MM.1S (cell line): ENCODE results near the gene ADAMTSL1.

Experiments
- DNase-seq: peaks from one replicate; pipeline ENCODE4 v3.0.0-alpha.2; 2015
- H2AFZ ChIP-seq: fragments of 300-600 bp; sonication (generic); 2 replicates; pipeline ENCODE4 v1.6.0; 2016; ENCODE audit warnings: antibody characterized with exemption, low read length
- H3F3A ChIP-seq: fragments of 300-600 bp; sonication (generic); 2 replicates; pipeline ENCODE4 v1.6.1; 2016; ENCODE audit warnings: mild to moderate bottlenecking, antibody characterized with exemption, low read length, moderate library complexity, mixed read lengths; ENCODE audit not compliant: insufficient read depth
- H3K27ac ChIP-seq: fragments of 300-600 bp; sonication (generic); 2 replicates; pipeline ENCODE4 v1.5.1; 2016; ENCODE audit warnings: mild to moderate bottlenecking, low read length
- H3K27me3 ChIP-seq: fragments of 300-600 bp; sonication (generic); replicated peaks from 2 replicates; pipeline ENCODE4 v1.6.0; 2016; ENCODE audit warnings: low read length; ENCODE audit not compliant: insufficient read depth
- H3K36me3 ChIP-seq: fragments of 300-600 bp; sonication (generic); replicated peaks from 2 replicates; pipeline ENCODE4 v1.6.1; 2016; ENCODE audit warnings: mild to moderate bottlenecking, low read length, mixed read lengths; ENCODE audit not compliant: insufficient read depth
- H3K4me1 ChIP-seq: fragments of 300-600 bp; sonication (generic); 2 replicates; pipeline ENCODE4 v1.6.1; 2016; ENCODE audit warnings: low read length, mixed read lengths
- H3K4me2 ChIP-seq: fragments of 300-600 bp; sonication (generic); 2 replicates; pipeline ENCODE4 v1.6.0; 2016; ENCODE audit warnings: low read depth, low read length
- H3K4me3 ChIP-seq: fragments of 300-600 bp; sonication (generic); 2 replicates; pipeline ENCODE4 v1.5.1; 2016; ENCODE audit warnings: low read length, mixed read lengths
- H3K79me2 ChIP-seq: fragments of 300-600 bp; sonication (generic); 2 replicates; pipeline ENCODE4 v1.6.1; 2016; ENCODE audit warnings: mixed run types, low read length, mixed read lengths
- H3K9ac ChIP-seq: fragments of 300-600 bp; sonication (generic); 2 replicates; pipeline ENCODE4 v1.6.1; 2016; ENCODE audit warnings: low read length, mixed read lengths
- H3K9me2 ChIP-seq: fragments of 300-600 bp; sonication (generic); replicated peaks from 2 replicates; pipeline ENCODE4 v1.6.1; 2016; ENCODE audit warnings: mild to moderate bottlenecking, low read length, mixed read lengths; ENCODE audit not compliant: insufficient read depth
- H3K9me3 ChIP-seq: fragments of 300-600 bp; sonication (generic); replicated peaks from 2 replicates; pipeline ENCODE4 v1.6.1; 2016; ENCODE audit warnings: mild to moderate bottlenecking, low read length, mixed read lengths; ENCODE audit not compliant: insufficient read depth
- H4K20me1 ChIP-seq: fragments of 300-600 bp; sonication (generic); 2 replicates; pipeline ENCODE4 v1.6.1; 2016; ENCODE audit warnings: mild to moderate bottlenecking, low read length, moderate library complexity, mixed read lengths; ENCODE audit not compliant: insufficient read depth
- CTCF ChIP-seq: fragments of 300-600 bp; sonication (generic); IDR thresholded peaks from 2 replicates; pipeline ENCODE4 v1.5.1; 2016; ENCODE audit warnings: antibody characterized with exemption, low read length, mixed read lengths
- EZH2 ChIP-seq: fragments of 300-600 bp; sonication (generic); optimal IDR thresholded peaks from 2 replicates; pipeline ENCODE3; 2017; ENCODE audit warnings: low read depth, mild to moderate bottlenecking, antibody characterized with exemption, low read length, mixed read lengths
- EZH2phosphoT487 ChIP-seq: fragments of 300-600 bp; sonication (generic); IDR thresholded peaks from 2 replicates; pipeline ENCODE4 v1.6.1; 2018; ENCODE audit warnings: antibody characterized with exemption, low read length

ADAMTSL1 gene

GRCh38 chr9:18805386-18805785, 331.4 kb downstream of the ADAMTSL1 start:
- Histone ChIP-seq H3K79me2 (no peaks in the 10 kb centered on the region), H4K20me1 (no peaks in the 10 kb centered on the region), H3K27me3 (no peaks in the 10 kb centered on the region), H3K36me3 (no peaks in the 10 kb centered on the region), H3K4me3 (no peak overlapping the region), H3K4me2 (no peak overlapping the region), H3K27ac (no peak overlapping the region), H3K9me3 (no peaks in the 10 kb centered on the region), H3F3A (no peaks in the 10 kb centered on the region), H3K9me2 (no peaks in the 10 kb centered on the region), H3K4me1 (no peaks in the 10 kb centered on the region), H2AFZ (no peak overlapping the region), H3K9ac (no peak overlapping the region)
- DNase-seq = no peak
- TF ChIP-seq EZH2phosphoT487 (no peak), EZH2 (no peak), CTCF (no peak)

GRCh38 chr9:18806232-18807080, 332.5 kb downstream of the ADAMTSL1 start:
- H3K27ac ChIP-seq = no peak overlapping the region
- H3K27me3 ChIP-seq = no peaks in the 10 kb centered on the region
- H3K9me3 ChIP-seq = no peaks in the 10 kb centered on the region
- no peaks in the 10 kb centered on the region for H3K4me1 ChIP-seq
- no peaks in the 10 kb centered on the region for H3K79me2 ChIP-seq
- no peak overlapping the region for H3K4me3 ChIP-seq
- DNase-seq = no peak
- no peaks in the 10 kb centered on the region for H3K36me3 ChIP-seq
- no peaks in the 10 kb centered on the region for H4K20me1 ChIP-seq
- TF ChIP-seq EZH2phosphoT487 = no peak
- TF ChIP-seq CTCF = no peak
- TF ChIP-seq EZH2 = no peak
- no peaks in the 10 kb centered on the region for H3F3A ChIP-seq
- no peak overlapping the region for H3K4me2 ChIP-seq
- no peaks in the 10 kb centered on the region for H3K9me2 ChIP-seq
- H3K9ac ChIP-seq = no peak overlapping the region
- H2AFZ ChIP-seq = no peak overlapping the region

GRCh38 chr9:18810581-18810980, 336.6 kb downstream of the ADAMTSL1 start:
- no peaks in the 10 kb centered on the region for H3K9me2 ChIP-seq
- H3K27ac ChIP-seq = no peak overlapping the region
- H3K4me2 ChIP-seq = no peak overlapping the region
- H3K9ac ChIP-seq = no peak overlapping the region
- H3K4me1 ChIP-seq = no peaks in the 10 kb centered on the region
- TF ChIP-seq EZH2 = no peak
- TF ChIP-seq CTCF = no peak
- TF ChIP-seq EZH2phosphoT487 = no peak
- no peaks in the 10 kb centered on the region for H3K79me2 ChIP-seq
- H2AFZ ChIP-seq = no peak overlapping the region
- no peak for DNase-seq
- H3K9me3 ChIP-seq = no peaks in the 10 kb centered on the region
- no peaks in the 10 kb centered on the region for H3K36me3 ChIP-seq
- no peak overlapping the region for H3K4me3 ChIP-seq
- no peaks in the 10 kb centered on the region for H4K20me1 ChIP-seq
- no peaks in the 10 kb centered on the region for H3K27me3 ChIP-seq
- no peaks in the 10 kb centered on the region for H3F3A ChIP-seq
